Measurements from ENCODE around the gene WDR36. TPM values are rescaled to one million over a fixed set of nuclear protein-coding genes. Genes with fewer than 3 reads are reported as not detected.
A peak's percentile ranks its signal among the peaks of the same experiment; 100 is the strongest.

Gene WDR36
- polyA plus RNA-seq, 1 donor (not counting 4 experiments of a cell fraction or from before 2014, with no cell fraction given): 37.8 TPM

DNA sequence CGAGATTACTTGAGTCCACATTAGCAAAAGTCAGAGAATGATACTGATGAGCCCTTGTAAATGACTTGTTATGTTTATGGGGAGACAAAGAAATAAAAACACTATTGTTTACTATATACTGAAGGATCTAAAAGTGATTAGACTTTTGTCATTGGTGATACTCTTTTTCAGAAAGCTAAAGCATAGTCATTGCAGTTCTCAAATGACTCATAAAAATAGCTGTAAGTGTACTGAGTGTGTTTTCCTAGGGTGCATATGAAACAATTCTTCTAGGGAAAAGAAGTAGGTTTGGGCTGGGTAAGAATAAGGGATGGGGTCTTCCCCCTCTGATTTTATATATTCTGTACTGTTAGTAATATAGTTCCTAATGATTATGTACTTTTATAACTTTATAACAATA is 32.6 kb downstream of the WDR36 start:
- DNase-seq (ENCODE audit: low read depth, low spot score) (no peak), FAIRE-seq (no peak)
- Histone ChIP-seq H3K27me3 (ENCODE audit: control insufficient read depth, extremely low read depth, insufficient read depth, low read length) (no peaks in the 10 kb centered on the region), H3K4me2 (ENCODE audit: control insufficient read depth, extremely low read depth, insufficient read depth, low read depth, low read length) (no peak overlapping the region), H3K9me1 (ENCODE audit: control insufficient read depth, extremely low read depth, insufficient read depth, low read length) (no peaks in the 10 kb centered on the region), H3K9me3 (ENCODE audit: control insufficient read depth, low read depth, low read length) (no peaks in the 10 kb centered on the region), H3K79me2 (ENCODE audit: control insufficient read depth, insufficient read depth, low read length) (peaks cover 2% of the 10 kb centered on the region), H4K20me1 (ENCODE audit: control insufficient read depth, extremely low read depth, insufficient read depth, low read length) (no peaks in the 10 kb centered on the region), H3K9ac (ENCODE audit: control insufficient read depth, extremely low read depth, insufficient read depth, low read length) (no peak overlapping the region), H3K4me3 (ENCODE audit: control insufficient read depth in 2 of 3, extremely low read depth in 1 of 3, insufficient read depth in 2 of 3, low read depth in 1 of 3, low read length in 3 of 3) (no peak overlapping the region), H3K27ac (ENCODE audit: control insufficient read depth, insufficient read depth, low read length) (peak overlapping the region; percentile 6), H3K36me3 (ENCODE audit: control insufficient read depth in 2 of 2, extremely low read depth in 1 of 2, insufficient read depth in 2 of 2, low read length in 2 of 2) (peaks cover 3 to 10% of the 10 kb centered on the region in 2 experiments), H3K4me1 (ENCODE audit: control insufficient read depth, extremely low read depth, insufficient read depth, low read length) (peaks cover 34% of the 10 kb centered on the region), H2AFZ (ENCODE audit: control insufficient read depth, low read length) (no peak overlapping the region)
- dilution Hi-C loops (cut with MboI; ENCODE audit: extremely low pct_ligation_motif_present, low sequenced_read_pairs): no loop called here
- TF ChIP-seq, protein P1, sequence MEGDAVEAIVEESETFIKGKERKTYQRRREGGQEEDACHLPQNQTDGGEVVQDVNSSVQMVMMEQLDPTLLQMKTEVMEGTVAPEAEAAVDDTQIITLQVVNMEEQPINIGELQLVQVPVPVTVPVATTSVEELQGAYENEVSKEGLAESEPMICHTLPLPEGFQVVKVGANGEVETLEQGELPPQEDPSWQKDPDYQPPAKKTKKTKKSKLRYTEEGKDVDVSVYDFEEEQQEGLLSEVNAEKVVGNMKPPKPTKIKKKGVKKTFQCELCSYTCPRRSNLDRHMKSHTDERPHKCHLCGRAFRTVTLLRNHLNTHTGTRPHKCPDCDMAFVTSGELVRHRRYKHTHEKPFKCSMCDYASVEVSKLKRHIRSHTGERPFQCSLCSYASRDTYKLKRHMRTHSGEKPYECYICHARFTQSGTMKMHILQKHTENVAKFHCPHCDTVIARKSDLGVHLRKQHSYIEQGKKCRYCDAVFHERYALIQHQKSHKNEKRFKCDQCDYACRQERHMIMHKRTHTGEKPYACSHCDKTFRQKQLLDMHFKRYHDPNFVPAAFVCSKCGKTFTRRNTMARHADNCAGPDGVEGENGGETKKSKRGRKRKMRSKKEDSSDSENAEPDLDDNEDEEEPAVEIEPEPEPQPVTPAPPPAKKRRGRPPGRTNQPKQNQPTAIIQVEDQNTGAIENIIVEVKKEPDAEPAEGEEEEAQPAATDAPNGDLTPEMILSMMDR (optimal IDR thresholded peaks at IDR 0.05 in 1 of 3, IDR thresholded peaks at IDR 0.05 in 1 of 3, conservative IDR thresholded peaks at IDR 0.05 in 1 of 3; ENCODE audit: extremely low read depth in 1 of 3, insufficient read depth in 2 of 3, low read length in 3 of 3): no peak
- TF ChIP-seq EZH2 (IDR thresholded peaks at IDR 0.05; ENCODE audit: low read length): no peak

DNA sequence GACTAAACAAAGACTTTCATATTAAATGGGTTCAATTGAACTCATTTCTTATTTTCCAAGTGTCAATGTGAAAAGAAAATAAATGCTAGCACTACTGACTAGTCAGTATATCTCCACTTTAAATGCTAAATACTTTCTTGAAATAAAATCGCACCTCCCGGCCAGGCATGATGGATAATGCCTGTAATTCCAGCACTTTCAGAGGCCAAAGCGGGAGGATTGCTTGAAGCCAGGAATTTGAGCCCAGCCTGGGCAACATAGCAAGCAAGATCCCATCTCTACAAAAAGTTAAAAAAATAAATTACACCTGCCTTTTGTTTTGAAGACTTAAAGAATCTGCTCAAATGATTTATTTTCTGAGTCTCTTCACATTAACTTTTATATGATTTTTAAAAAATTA is 34.7 kb downstream of the WDR36 start:
- no peak for DNase-seq (ENCODE audit: low read depth, low spot score)
- H3K27me3 ChIP-seq (ENCODE audit: control insufficient read depth, extremely low read depth, insufficient read depth, low read length): no peaks in the 10 kb centered on the region
- H3K9me3 ChIP-seq (ENCODE audit: control insufficient read depth, low read depth, low read length): no peaks in the 10 kb centered on the region
- peak overlapping the region; percentile 44 for H3K27ac ChIP-seq (ENCODE audit: control insufficient read depth, insufficient read depth, low read length)
- no peak for FAIRE-seq
- no peak overlapping the region for H2AFZ ChIP-seq (ENCODE audit: control insufficient read depth, low read length)
- no peak for TF ChIP-seq EZH2 (IDR thresholded peaks at IDR 0.05; ENCODE audit: low read length)
- TF ChIP-seq, protein P1 (optimal IDR thresholded peaks at IDR 0.05 in 1 of 3, IDR thresholded peaks at IDR 0.05 in 1 of 3, conservative IDR thresholded peaks at IDR 0.05 in 1 of 3; ENCODE audit: extremely low read depth in 1 of 3, insufficient read depth in 2 of 3, low read length in 3 of 3): no peak
- peaks cover 28% of the 10 kb centered on the region for H3K4me1 ChIP-seq (ENCODE audit: control insufficient read depth, extremely low read depth, insufficient read depth, low read length)
- no peak overlapping the region for H3K9ac ChIP-seq (ENCODE audit: control insufficient read depth, extremely low read depth, insufficient read depth, low read length)
- H3K4me3 ChIP-seq (ENCODE audit: control insufficient read depth in 2 of 3, extremely low read depth in 1 of 3, insufficient read depth in 2 of 3, low read depth in 1 of 3, low read length in 3 of 3): no peak overlapping the region
- peaks cover 2% of the 10 kb centered on the region for H3K79me2 ChIP-seq (ENCODE audit: control insufficient read depth, insufficient read depth, low read length)
- H3K9me1 ChIP-seq (ENCODE audit: control insufficient read depth, extremely low read depth, insufficient read depth, low read length): no peaks in the 10 kb centered on the region
- H4K20me1 ChIP-seq (ENCODE audit: control insufficient read depth, extremely low read depth, insufficient read depth, low read length): no peaks in the 10 kb centered on the region
- no peak overlapping the region for H3K4me2 ChIP-seq (ENCODE audit: control insufficient read depth, extremely low read depth, insufficient read depth, low read depth, low read length)
- peaks cover 3 to 9% of the 10 kb centered on the region in 2 experiments for H3K36me3 ChIP-seq (ENCODE audit: control insufficient read depth in 2 of 2, extremely low read depth in 1 of 2, insufficient read depth in 2 of 2, low read length in 2 of 2)
- dilution Hi-C loops (cut with MboI; ENCODE audit: extremely low pct_ligation_motif_present, low sequenced_read_pairs): no loop called here

Measured in keratinocyte (primary cell).